DMS114 treated with DMSO at 0.1 percent for 48 hours (cell line): ENCODE data around the gene FGD3.
"Not testable (repeated sequence)": the region's sequence is repeated elsewhere in the genome, so short reads cannot be mapped to it uniquely, and the experiment has no call there.

Experiments used
- DNase-seq: peaks from one replicate; lab custom pipeline; 2025; ENCODE audit not compliant: unreplicated experiment; lab: John Stamatoyannopoulos, UW

The FGD3 gene

GRCh38 chr9:92976431-92976830, 29.1 kb downstream of the FGD3 start:
- DNase-seq, result no peak

DNA sequence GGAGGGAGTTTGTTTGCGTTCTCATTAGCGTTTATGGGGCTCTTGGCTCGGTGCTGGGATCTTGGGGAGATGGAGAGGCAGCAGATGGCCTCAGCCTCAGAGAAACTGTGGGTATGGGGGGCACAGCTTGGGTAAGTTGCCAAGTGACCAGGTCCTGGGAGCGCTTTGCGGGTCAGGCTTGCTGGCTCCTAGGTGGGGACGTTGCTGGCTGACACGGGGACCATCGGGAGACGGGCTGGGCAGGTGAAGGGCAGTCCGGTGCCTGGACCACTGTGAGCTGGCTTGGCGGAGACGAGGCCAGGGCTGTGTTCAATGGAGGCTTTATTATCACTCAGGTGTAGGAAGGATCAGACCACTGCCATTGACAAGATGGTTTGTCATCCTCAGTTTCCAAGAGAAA, 30.0 kb downstream of the FGD3 start:
- no peak for DNase-seq

- no peak for DNase-seq
Measured at GRCh38 chr9:92978345-92978875, 31.1 kb downstream of the FGD3 start.

- DNase-seq, result no peak
Measured at GRCh38 chr9:92979283-92980056, 32.1 kb downstream of the FGD3 start.

DNA sequence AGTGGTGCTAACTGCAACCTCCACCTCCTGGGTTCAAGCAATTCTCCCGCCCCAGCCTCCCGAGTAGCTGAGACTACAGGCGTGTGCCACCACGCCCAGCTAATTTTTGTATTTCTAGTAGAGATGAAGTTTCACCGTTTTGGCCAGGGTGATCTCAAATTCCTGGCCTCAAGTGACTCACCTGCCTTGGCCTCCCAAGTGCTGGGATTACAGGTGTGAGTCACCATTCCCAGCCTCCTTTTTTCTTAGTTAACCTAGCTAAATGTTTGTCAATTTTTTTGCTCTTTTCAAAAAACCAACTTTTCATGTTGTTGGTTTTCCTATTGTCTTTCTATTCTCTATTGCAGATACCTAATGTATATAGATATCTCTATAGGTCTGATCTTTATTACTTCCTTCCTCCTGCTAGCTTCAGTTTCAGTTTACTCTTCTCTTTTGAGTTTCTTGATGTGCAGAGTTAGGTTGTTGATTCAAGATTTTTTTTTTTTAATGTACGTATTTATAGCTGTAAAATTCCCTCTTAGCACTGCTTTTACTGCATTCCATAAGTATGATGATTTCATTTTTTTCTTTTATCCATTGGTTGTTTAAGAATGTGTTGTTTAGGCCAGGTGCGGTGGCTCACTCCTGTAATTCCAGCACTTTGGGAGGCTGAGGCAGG, 32.9 kb downstream of the FGD3 start:
- no peak for DNase-seq

GRCh38 chr9:92982130-92982529, 34.8 kb downstream of the FGD3 start:
- DNase-seq, result no peak

DNA sequence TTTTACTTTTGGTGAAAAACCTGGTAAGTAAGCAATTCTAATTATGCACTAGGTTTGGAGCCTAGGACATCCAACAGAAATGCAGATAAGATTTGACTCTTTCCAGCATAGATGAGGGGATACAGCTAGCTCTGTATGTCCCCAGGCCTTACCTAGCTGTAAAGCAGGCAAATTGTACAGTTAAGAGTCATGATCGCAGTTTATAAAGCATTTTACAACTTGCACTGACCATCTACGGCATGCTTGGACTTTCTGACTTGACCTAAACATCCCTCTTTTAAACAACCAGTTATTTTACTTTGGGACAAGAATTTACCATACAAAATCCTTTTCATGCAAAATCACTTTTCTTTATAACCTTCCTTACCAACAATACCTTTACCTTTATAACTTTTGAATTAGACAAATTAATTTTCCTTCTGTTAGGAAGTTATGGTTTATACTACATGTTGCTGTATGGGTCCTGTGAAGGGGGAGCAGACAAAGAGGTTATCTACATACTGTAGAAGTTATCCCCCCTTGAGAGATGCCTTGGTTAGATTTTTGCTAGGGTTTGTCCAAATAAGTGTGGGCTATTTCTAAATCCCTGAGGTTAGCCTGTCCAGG, 36.8 kb downstream of the FGD3 start:
- peak; percentile 1 for DNase-seq

- no peak for DNase-seq
Measured at GRCh38 chr9:92984976-92985375, 37.7 kb downstream of the FGD3 start.

- DNase-seq, result no peak
Measured at GRCh38 chr9:92986176-92987119, 39.1 kb downstream of the FGD3 start.

DNA sequence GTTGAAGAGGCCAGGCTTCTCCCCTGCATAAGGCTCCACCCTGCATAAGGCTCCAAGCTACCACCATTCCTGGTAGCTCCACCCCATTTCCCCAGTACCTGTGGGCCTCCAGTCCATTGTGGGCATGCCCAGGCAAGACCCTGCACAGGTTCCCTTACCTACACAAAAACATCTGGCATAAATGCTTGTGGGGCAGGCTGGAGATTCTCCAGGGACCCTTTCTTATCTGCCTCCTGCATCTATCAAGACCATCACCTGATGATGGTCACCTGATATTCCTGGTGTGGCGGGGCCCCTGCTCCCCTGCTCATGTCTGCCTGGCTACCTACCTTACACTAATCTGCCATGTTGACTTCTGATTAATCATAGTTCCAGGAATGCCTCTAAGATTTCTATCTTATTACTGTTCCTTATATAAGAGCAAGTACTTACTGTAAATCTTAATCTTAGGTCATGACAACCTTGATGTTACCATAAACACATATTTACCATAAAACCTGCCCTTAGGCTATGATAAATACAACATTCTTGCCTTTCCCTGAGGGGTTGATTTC, 41.0 kb downstream of the FGD3 start:
- DNase-seq, result no peak

DNA sequence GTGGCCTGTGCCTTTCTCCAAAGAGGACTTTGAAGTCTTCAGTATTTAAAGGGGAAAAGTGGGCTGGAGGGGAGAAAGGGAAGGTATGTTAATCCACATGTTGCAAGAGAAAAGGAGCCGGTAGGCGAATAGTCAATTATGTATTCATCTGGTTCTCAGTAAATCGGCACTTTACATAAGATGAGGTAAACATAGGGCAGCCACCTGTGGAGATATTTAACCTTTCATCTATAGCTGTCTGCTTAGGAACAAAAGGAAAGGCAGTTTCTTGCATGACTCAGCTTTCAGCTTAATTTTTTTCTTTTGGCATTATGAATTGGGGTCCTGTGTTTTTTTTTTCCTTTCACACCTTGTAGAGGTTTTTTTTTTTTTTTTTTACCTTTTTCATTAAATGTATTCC, 42.2 kb downstream of the FGD3 start:
- DNase-seq, result no peak

DNA sequence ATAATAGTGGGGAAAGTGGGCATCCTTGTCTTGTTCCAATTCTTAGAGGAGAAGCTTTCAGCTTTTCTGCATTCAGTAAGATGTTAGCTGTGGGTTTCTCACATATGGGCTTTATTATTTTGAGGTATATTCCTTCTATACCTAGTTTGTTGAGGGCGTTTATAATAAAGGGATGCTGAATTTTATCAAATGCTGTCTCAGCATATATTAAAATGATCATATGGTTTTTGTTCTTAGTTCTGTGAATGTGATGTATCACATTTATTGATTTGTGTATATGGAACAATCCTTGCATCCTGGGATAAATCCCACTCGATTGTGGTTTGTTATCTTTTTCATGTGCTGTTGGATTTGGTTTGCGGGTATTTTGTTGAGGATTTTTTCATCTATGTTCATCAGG, 43.1 kb downstream of the FGD3 start:
- DNase-seq, result no peak

DNA sequence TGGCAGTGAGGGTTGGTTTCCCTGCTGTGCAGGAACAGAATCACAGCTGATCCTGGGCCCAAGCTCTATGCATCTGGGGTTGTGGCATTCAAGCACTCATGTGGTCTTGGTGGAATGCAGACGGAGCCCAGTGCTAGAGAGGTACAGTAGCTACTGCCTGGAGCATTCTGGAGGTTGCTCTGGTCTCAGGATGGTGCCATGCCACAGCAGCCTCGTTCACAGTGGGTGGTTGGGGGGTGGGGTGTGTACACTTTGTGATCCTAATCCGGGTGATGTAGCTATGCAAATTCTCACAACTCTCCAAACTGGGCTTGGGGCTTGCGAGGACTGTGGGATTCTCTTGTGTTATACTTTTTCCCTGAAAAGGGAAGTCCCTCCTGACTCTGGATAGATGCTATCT, 45.2 kb downstream of the FGD3 start:
- no peak for DNase-seq

DNA sequence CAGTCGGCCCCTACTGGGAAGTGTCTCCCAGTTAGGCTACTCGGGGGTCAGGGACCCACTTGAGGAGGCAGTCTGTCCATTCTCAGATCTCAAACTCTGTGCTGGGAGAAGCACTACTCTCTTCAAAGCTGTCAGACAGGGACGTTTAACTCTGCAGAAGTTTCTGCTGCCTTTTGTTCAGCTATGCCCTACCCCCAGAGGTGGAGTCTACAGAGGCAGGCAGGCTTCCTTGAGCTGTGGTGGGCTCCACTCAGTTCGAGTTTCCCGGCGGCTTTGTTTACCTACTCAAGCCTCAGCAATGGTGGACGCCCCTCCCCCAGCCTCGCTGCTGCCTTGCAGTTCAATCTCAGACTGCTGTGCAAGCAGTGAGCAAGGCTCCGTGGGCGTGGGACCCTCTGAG, 51.5 kb downstream of the FGD3 start:
- DNase-seq, result not testable (repeated sequence)

DNA sequence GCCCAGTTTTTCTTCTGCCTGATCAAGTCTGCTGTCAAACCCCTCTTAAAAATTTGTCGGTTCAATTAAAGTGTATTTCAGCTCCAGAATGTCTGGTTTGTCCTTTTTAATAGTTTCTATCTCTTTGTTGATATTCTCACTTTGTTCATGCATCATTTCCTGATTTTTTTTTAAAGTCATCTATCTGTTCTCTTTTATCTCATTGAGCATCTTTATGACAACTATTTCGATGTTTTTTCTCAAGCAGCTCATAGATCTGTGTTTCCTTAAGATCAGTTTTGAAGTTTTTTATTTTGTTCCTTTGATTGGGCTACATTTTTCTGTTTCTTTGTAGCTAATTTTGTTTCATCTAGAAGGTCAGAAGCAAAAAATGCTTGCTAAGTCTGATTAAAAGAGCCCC, 53.7 kb downstream of the FGD3 start:
- DNase-seq, result no peak

- no peak for DNase-seq
Measured at GRCh38 chr9:93002700-93003099, 55.4 kb downstream of the FGD3 start.

GRCh38 chr9:93003552-93004407, 56.5 kb downstream of the FGD3 start:
- peak; percentile 64 for DNase-seq

GRCh38 chr9:93004561-93004960, 57.2 kb downstream of the FGD3 start:
- DNase-seq, result no peak

DNA sequence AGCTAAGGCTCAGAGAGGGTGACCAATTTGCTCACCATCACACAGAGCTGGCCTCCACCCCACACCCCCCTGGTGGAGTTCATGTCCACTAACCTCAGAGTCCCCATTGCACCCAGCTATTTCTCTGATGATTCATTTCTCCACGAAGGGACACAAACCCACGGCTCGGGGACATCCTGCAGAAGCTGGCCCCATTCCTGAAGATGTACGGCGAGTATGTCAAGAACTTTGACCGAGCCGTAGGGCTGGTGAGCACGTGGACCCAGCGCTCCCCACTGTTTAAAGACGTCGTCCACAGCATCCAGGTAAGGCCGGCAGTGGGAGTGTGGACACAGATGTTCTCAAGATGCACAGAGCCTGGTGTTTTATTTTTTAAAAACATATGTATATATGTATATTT, 58.6 kb downstream of the FGD3 start:
- no peak for DNase-seq
